ENCODE results near the gene UBE2C.

- no peak for TF ChIP-seq CTCF (IDR thresholded peaks at IDR 0.05)
- TF ChIP-seq POLR2A (IDR thresholded peaks at IDR 0.05): no peak
Observed at GRCh38 chr20:45850926-45851325, 38.5 kb downstream of the UBE2C start.

Measured in right lobe of liver (tissue), 4 donors.